Activated CD8-positive, alpha-beta memory T cell treated with anti-CD3 and anti-CD28 coated beads, Interleukin-2, amount 50 U/mL, for 1 hour (primary cell): Measurements from ENCODE around the gene IGSF5.

Experiments
- DNase-seq: peaks from one replicate; pipeline ENCODE4 v3.0.0-alpha.2; 2020; ENCODE audit errors: extremely low read depth

IGSF5 gene

DNA sequence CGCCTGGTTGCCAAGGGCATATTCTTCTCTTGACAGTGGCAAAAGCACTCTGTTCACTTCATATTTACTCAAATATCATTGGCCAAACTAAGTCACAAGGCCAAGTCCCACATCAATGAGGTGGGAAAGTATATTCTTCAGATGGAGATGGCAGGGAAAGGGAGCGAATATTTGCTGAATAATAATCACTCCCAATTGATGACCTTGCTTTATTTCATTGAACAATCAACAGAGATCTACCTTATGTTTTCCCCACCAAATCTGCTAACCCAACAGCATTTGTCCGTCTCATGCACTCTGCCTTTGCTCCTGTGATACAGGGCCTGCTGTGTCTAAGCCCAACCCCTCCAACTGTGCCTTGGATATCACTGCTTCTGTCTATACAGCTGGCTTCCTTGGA is 77.1 kb downstream of the IGSF5 start:
- no peak for DNase-seq

DNA sequence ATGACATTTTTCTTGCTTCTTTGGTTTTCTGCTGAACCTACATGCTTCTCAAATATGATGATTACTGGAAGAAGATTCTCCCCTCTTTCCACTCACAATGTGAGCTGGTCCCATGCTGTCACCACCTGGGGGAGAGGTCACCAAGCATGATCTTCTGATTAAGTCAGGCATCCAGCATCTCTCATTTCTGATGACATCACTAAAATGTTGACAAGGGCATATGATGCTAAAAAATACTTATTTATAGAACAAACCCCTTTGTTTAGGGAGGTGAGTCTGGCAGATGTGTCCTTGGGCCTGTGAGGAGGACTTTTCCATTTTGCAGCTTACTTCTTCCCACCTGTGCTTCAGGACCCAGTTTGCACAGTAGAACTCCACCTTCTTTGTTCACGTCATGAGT is 80.3 kb downstream of the IGSF5 start:
- DNase-seq, result no peak

DNA sequence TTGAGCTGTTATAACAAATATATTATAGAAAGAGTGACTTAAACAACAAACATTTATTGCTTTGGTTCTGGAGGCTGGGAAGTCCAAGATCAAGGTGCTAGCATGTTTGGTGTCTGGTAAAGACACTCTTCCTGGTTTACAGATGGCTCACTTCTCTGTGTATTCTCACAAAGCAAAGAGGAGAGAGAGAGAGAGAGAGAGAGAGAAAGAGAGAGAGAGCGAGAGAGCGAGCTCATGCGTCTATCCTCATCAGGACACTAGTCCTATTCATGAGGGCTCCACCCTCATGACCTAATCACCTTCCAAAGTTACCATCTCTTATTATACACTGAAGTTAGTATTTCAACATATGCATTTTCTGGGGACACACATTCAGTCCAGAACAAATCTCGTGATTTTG is 89.6 kb downstream of the IGSF5 start:
- DNase-seq, result no peak

DNA sequence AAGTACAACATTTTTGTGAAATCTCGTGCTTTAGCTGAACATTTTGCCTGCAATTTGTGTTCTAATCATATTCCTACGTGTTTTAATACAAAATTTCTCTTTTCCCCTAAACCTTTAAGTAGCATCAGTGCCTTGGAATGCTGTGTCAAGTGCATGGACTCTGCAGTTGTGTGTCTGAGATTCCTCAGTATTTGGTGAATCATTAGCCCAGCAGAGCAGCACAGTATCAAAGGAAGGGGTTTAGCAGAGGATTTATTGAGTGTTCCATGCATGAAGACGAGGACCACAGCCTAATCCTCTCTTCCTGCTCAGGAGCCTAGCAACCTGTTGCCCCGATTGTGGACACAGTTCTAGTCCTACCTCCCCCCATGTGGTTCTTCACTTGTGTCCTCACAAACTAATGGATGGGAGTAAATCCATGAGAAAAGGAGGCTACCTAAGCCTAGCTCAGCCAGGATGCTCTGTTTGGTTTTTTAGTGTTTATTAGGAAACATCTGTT is 92.9 kb downstream of the IGSF5 start:
- no peak for DNase-seq

DNA sequence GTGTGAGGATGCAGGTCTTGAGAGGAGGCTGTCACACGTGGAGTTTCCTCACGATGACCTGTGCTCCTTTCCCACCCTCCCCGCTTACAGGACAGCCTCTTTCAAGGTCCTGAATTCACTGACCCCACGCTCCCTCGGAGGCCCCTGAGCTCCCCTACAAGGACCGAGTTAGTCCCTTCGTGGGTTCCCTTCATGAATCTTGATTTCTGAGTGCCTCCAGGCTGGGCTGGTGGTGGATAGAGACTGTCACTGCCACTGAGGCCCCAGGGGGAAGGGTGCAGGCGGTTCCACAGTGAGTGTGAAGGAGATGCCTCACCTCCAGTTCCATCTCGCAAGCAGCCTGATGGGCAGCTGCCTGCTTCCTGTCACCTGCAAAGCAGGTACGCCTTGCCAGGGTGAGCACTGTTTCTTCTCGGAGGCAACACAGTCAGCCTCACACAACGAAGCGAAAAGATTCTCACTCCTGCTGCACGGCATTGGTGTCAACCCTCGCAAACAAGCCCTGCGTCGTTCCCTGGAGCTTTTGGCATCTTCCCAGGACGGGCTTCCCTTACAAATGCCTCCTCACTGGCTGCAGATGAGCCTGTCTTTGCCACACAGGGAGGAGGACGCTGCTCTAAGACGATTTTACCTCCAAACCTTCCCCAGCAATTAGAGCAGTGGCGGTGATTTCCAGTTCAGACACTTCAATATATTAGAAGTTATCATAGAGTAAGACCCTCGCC is 95.6 kb downstream of the IGSF5 start:
- DNase-seq, result no peak

DNA sequence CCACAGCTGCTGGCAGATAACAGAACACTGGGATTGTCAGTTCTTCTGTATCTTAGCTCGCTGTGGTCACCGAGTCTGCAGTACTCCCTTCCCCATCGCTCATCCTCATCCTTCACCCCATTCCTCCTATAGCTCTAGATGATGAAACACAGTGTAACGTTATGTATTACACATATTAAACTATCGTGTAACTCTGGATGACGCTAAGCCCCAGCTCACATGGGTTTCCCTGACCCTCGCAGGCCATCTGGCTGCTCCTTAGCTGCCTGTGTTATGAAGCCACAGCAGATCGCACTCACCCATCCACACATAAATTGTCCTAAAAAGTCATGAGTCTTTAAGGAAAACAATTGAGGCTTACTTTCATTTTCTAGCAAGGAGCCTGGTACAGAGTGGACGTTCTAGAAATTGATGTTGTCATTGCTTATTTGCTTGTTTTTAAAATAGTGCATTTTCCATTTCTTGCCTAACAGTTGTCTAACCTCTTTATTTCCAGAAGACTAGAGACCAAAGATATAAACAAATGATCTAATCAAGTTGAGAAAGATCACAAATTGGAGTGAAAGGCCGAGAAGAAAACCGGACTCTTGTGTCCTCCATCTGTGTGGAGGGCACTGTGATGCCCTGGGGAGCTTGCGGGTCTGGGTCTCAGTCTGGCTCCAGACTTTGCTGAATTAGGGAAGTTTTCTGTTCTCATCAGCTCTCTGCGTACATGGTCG is 97.9 kb downstream of the IGSF5 start:
- no peak for DNase-seq

DNA sequence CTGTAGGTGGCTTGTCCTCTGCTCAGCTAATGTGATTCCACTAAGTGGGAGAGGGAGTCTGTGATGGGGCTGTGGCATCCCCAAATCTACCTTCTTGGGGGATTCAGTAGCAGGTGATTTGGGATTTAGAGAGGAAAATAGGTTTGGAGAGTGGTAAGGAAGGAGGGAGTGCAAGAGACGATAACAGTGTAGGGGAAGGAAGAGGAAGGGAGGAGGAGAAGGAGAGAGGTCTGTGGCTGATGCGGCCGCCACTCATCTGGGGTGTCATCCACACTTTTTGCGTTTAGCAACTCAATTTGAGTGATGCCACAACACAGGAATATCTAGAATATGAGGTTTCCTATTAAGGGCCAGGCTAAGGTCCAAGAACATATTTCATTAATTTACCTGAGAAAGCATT is 98.5 kb downstream of the IGSF5 start:
- DNase-seq, result no peak

DNA sequence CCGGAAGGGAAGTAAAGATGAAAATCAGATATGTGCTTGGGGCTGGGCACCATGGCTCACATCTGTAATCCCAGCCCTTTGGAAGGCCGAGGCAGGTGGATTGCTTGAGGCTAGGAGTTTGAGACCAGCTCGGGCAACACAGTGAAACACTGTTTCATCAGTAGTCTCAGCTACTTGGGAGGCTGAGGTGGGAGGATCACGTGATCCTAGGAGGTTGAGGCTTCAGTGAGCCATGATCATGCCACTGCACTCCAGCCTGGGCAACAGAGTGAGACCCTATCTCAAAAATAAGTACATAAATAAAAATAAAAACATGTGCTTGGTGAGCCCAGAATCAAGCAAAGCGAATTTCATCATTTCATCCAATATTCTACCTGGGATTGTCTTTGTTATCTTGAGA is 98.9 kb downstream of the IGSF5 start:
- no peak for DNase-seq

DNA sequence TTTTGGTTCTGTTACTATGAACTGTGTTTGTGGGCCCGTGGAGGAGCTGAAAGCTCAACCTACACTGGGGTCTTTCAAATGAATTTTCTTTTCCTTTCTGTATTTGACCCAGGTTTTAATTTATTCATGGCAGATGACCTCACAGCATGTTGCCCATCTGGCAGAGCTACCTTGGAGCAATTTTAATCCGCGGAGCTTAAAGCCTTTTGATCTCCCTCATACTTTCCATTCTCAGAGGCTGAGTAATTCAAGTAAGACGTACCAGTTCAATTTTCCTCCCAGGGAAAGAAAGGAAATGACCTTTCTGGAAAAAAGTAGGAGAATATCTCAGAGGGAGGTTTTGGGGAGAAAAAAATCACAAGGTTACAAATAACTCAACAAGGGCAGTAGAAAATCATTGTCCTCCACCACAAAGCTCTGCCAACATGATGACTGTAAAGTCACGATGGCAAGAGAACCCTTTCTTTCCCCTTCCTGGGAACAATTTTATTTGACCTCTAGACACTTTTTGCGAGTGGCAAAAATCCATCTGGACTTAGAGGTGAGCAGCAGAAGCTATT is 100.7 kb downstream of the IGSF5 start:
- no peak for DNase-seq

DNA sequence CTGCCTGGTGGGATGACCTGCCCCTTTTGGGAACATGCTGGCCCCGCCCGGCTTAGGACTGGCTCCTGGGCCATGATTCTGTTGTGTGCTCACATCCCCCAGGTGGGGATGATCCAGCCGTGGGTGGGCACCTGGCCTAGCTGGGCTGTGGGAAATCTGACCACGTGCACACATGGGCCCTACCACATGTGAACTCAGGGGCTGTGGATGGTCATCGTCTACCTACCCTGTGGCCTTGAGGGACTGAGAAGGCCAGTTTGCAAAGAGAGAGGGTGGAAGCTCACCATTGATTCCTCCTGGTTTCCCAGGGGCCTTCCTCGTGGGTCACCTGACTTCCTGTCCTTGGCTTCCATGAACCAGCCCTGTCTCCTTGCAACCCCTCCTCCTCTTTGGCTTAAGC is 102.9 kb downstream of the IGSF5 start:
- DNase-seq, result no peak

DNA sequence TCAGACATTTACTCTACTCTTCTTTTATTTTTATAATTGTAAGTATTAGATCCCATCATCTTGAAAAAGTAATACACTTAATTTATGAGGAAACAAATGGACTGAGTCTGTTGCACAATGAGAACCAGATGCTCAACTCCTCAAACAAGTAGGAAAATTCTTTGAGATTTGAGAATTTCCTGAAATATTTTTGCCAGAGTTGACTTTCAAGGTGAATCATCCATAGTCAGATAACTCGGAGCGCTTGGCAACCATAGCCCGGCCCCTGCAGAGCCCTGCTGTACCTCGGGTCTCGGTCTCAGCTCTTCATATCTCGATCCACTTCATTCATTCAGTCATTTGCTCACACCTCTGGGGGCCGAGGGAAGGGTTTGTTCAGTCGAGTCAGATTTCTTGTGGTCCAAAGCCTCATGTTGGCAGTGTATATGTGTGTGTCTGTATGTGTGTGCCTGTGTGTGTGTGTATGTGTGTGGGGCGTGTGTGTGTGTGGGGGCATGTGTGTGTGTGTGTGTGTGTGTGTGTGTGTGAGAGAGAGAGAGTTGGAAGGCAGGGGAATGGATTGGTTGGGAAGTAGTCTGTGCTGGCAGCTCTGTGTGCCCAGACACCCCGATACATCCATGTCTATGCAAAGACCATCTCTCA is 104.2 kb downstream of the IGSF5 start:
- DNase-seq, result no peak

DNA sequence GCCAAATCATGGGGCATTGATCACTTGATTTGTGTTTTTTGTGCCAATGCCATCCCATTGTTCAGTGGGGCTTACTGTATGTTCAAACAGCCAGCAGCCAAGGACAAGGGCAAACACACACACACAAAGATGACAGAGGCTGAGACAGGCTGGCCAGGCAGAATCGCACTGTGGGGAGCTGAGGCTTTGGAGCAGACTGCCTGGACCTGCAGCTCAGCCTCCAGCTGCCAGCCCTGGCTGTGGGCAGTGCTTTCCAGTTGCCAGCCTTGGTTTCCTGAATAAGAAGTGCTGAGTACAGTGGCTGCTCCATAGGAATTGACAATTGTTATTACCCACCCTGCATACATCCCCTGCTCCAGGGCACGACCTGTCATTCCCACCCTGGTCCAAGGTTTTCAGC is 105.3 kb downstream of the IGSF5 start:
- DNase-seq, result no peak

DNA sequence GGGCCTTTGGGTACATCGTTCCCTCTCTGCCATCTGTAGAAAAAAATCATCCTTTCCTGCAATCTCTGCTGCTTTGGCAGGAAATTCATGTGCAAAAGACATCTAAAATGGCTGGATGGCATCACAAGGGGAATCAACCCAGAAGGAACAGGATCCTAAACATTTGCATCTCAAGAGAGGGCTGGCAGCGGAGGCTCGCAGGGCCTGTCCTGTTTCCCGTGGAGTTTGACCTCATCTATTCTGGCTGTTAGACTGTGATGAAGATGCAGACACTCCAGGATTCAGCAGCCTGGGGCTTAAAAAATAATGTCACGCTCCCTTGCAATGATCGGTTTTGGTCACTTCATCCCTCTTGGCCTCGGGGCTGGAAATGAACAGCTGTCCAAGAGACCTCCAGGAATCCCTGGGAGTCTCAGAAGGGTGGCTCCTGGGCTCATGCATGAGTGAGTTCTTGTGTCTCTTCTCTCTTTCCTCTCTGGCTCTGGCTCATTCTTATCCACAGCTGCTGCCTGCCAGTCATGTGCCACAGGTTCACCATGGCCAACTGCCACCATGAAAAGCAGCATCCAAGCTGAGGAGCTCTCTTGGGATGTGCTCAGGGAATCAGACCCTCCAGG is 106.1 kb downstream of the IGSF5 start:
- no peak for DNase-seq
